ENCODE results near the gene MRPL43. TPM values are rescaled to one million over a fixed set of nuclear protein-coding genes. Genes with fewer than 3 reads are reported as not detected.

The MRPL43 gene
- total and polyA plus RNA-seq, 9 of the 15 experiments (the other 6 are each of a cell fraction or from before 2014, with no cell fraction given) = 15.1 to 63.7 (median 37.2) TPM

DNA sequence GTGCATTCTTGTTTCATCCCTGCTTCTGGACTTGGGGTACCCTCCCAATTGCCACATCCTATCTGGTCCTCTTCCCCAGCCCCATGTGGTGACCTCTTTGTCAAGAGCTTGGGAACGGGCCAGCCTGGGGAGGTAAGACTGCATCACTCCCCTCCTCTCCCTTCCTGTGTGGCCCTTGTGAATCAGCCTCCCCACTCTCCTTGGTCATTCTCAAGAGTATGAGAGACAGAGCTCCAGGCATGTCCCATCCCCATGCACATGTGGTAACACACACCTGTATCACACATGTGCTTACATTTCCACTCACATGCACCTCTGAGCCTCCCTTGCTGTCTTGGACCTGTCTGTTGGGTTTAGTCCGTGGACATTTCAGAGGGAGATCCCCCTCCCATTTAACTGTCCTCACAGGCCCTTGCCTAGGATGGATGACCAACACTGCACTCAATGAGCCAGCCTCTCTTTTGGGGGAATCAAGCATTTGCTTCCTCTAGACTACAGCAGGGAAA, 2.6 kb downstream of the MRPL43 start:
- in situ Hi-C loops (cut with MboI) = loop anchor here (25.0 kb wide), 1 partner anchor 1053 kb away; no protein-coding TSS in a partner anchor
- ATAC-seq (no peak), DNase-seq (ENCODE audit: extremely low read depth in 1 of 4, low spot score in 3 of 4) (no peak), FAIRE-seq (no peak)
- TF ChIP-seq ZNF23 (CRISPR knock-in tag; IDR thresholded peaks at IDR 0.05) = no peak
- no peak for TF ChIP-seq ZNF311 (CRISPR knock-in tag; IDR thresholded peaks at IDR 0.05)
- TF ChIP-seq, protein P1, sequence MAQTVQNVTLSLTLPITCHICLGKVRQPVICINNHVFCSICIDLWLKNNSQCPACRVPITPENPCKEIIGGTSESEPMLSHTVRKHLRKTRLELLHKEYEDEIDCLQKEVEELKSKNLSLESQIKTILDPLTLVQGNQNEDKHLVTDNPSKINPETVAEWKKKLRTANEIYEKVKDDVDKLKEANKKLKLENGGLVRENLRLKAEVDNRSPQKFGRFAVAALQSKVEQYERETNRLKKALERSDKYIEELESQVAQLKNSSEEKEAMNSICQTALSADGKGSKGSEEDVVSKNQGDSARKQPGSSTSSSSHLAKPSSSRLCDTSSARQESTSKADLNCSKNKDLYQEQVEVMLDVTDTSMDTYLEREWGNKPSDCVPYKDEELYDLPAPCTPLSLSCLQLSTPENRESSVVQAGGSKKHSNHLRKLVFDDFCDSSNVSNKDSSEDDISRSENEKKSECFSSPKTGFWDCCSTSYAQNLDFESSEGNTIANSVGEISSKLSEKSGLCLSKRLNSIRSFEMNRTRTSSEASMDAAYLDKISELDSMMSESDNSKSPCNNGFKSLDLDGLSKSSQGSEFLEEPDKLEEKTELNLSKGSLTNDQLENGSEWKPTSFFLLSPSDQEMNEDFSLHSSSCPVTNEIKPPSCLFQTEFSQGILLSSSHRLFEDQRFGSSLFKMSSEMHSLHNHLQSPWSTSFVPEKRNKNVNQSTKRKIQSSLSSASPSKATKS (CRISPR knock-in tag; IDR thresholded peaks at IDR 0.05) = no peak
- no peak for TF ChIP-seq ZNF282 (CRISPR knock-in tag; IDR thresholded peaks at IDR 0.05)
- no peak for TF ChIP-seq FOSL1 (tag; conservative IDR thresholded peaks at IDR 0.05)
- TF ChIP-seq SOX6 (IDR thresholded peaks at IDR 0.05) = no peak
- no peak for TF ChIP-seq FOXA1 (IDR thresholded peaks at IDR 0.05; ENCODE audit: borderline replicate concordance)
- TF ChIP-seq SMC3 (conservative IDR thresholded peaks at IDR 0.05; ENCODE audit: insufficient read depth, low read depth, low read length) = no peak
- no peak for TF ChIP-seq ZNF586 (CRISPR knock-in tag; conservative IDR thresholded peaks at IDR 0.05)
- no peak for TF ChIP-seq SAFB (IDR thresholded peaks at IDR 0.05; ENCODE audit: borderline replicate concordance, low read depth, low read length)
- no peak for TF ChIP-seq ZNF398 (CRISPR knock-in tag; IDR thresholded peaks at IDR 0.05)
- no peak for TF ChIP-seq ZNF175 (CRISPR knock-in tag; IDR thresholded peaks at IDR 0.05; ENCODE audit: low read depth)
- no peak for TF ChIP-seq ZNF165 (CRISPR knock-in tag; IDR thresholded peaks at IDR 0.05; ENCODE audit: borderline replicate concordance)
- no peak for TF ChIP-seq TCF15 (CRISPR knock-in tag; IDR thresholded peaks at IDR 0.05)
- TF ChIP-seq IRF2 (CRISPR knock-in tag; IDR thresholded peaks at IDR 0.05) = no peak
- TF ChIP-seq ZNF668 (CRISPR knock-in tag; IDR thresholded peaks at IDR 0.05) = no peak
- 56% methylated on average over 2 of the region's 2 CpGs for WGBS (ENCODE audit: insufficient coverage, low coverage, missing lambda C conversion rate)
- Histone ChIP-seq H3K36me3 (ENCODE audit: control insufficient read depth, insufficient read depth, low read length) (peaks cover 45% of the 10 kb centered on the region; the same call in 2 of the 3 replicates), H3K4me3 (no peak overlapping the region), H4K20me1 (replicated peaks; ENCODE audit: control insufficient read depth, insufficient read depth, low read length) (peaks cover 6% of the 10 kb centered on the region; the same call in 1 of the 2 replicates), H3K4me2 (ENCODE audit: insufficient read depth, low read length) (no peak overlapping the region), H3K9ac (ENCODE audit: insufficient read depth in 1 of 2, low read depth in 2 of 2, low read length in 2 of 2) (no peak overlapping the region), H3K4me1 (replicated peaks in 1 of 2; ENCODE audit: control insufficient read depth in 2 of 2, insufficient read depth in 2 of 2, low read length in 2 of 2) (peaks cover 16 to 25% of the 10 kb centered on the region in 2 experiments; a peak in 4 of 5 replicates), H3K27me3 (ENCODE audit: control insufficient read depth in 2 of 2, insufficient read depth in 2 of 2, low read length in 2 of 2) (no peaks in the 10 kb centered on the region), H3K9me1 (ENCODE audit: control insufficient read depth, insufficient read depth, low read length) (no peaks in the 10 kb centered on the region), H3K79me2 (ENCODE audit: control insufficient read depth, insufficient read depth, low read length) (peaks cover 42% of the 10 kb centered on the region), H3K27ac (ENCODE audit: extremely low read depth, low read depth, low read length) (no peak overlapping the region), H3K9me3 (replicated peaks; ENCODE audit: control insufficient read depth, insufficient read depth, low read depth, low read length) (no peaks in the 10 kb centered on the region), H2AFZ (ENCODE audit: low read depth, low read length) (no peak overlapping the region)
- BruUV-seq (replicated peaks) = no TSS peak
- intact Hi-C loops (cut with micrococcal nuclease) = no loop called here
- CTCF ChIA-PET (ENCODE audit: low intra/inter-chr PET ratio) = no interaction called here
- POLR2A ChIA-PET = interaction anchor here (0.8 to 1.3 kb wide), 3 partner anchors 9 to 19 kb away, joined by 3 to 4 read pairs (median 3); no protein-coding TSS in a partner anchor
